Nephron progenitor cell (in vitro differentiated cells): Measurements from ENCODE around the gene PCBP1.
A peak's percentile ranks its signal among the peaks of the same experiment; 100 is the strongest.
"Not testable (repeated sequence)": the region's sequence is repeated elsewhere in the genome, so short reads cannot be mapped to it uniquely, and the experiment has no call there.

Experiments used
- DNase-seq: peaks from one replicate; pipeline ENCODE4 v3.0.0; 2021
- H3K27ac Mint-ChIP-seq: 2 replicates; pipeline ENCODE4 v1.8.0; 2021; ENCODE audit warnings: mild to moderate bottlenecking, moderate library complexity, mixed read lengths
- H3K27me3 Mint-ChIP-seq: 2 replicates; pipeline ENCODE4 v1.8.0; 2021; ENCODE audit warnings: mild to moderate bottlenecking, low read depth, mixed read lengths; ENCODE audit not compliant: poor library complexity
- H3K36me3 Mint-ChIP-seq: 2 replicates; pipeline ENCODE4 v1.8.0; 2021; ENCODE audit warnings: low read depth, mixed read lengths
- H3K4me1 Mint-ChIP-seq: 2 replicates; pipeline ENCODE4 v1.8.0; 2021; ENCODE audit warnings: mixed read lengths
- H3K4me3 Mint-ChIP-seq: 2 replicates; pipeline ENCODE4 v1.8.0; 2021; ENCODE audit warnings: mild to moderate bottlenecking, moderate library complexity, mixed read lengths
- H3K9me3 Mint-ChIP-seq: 2 replicates; pipeline ENCODE4 v1.8.0; 2021; ENCODE audit warnings: mild to moderate bottlenecking, moderate library complexity, mixed read lengths
- CTCF ChIP-seq: fragments of 200-600 bp; sonication (generic); IDR thresholded peaks from 2 replicates; pipeline ENCODE4 v1.5.0; 2021; ENCODE audit warnings: antibody characterized with exemption

The PCBP1 gene

GRCh38 chr2:70098032-70098431 is 10.8 kb downstream of the PCBP1 start:
- peaks cover 9% of the 10 kb centered on the region for H3K4me1 Mint-ChIP-seq
- no peak overlapping the region for H3K4me3 Mint-ChIP-seq
- no peak overlapping the region for H3K27ac Mint-ChIP-seq
- no peak for DNase-seq
- H3K9me3 Mint-ChIP-seq, result peaks cover 4% of the 10 kb centered on the region
- H3K36me3 Mint-ChIP-seq, result peaks cover 10% of the 10 kb centered on the region
- TF ChIP-seq CTCF, result no peak
- no peaks in the 10 kb centered on the region for H3K27me3 Mint-ChIP-seq

- H3K4me1 Mint-ChIP-seq, result peaks cover 20% of the 10 kb centered on the region
- H3K9me3 Mint-ChIP-seq, result peaks cover 10% of the 10 kb centered on the region
- H3K36me3 Mint-ChIP-seq, result peaks cover 14% of the 10 kb centered on the region
- H3K27me3 Mint-ChIP-seq, result no peaks in the 10 kb centered on the region
- no peak for TF ChIP-seq CTCF
- no peak for DNase-seq
- H3K4me3 Mint-ChIP-seq, result no peak overlapping the region
- H3K27ac Mint-ChIP-seq, result no peak overlapping the region
Measured at GRCh38 chr2:70099270-70099669, 12.0 kb downstream of the PCBP1 start.

GRCh38 chr2:70101174-70101573 is 13.9 kb downstream of the PCBP1 start:
- no peak for TF ChIP-seq CTCF
- no peaks in the 10 kb centered on the region for H3K27me3 Mint-ChIP-seq
- H3K9me3 Mint-ChIP-seq, result peaks cover 10% of the 10 kb centered on the region
- no peak overlapping the region for H3K4me3 Mint-ChIP-seq
- peaks cover 32% of the 10 kb centered on the region for H3K4me1 Mint-ChIP-seq
- no peak for DNase-seq
- H3K27ac Mint-ChIP-seq, result no peak overlapping the region
- peaks cover 9% of the 10 kb centered on the region for H3K36me3 Mint-ChIP-seq

- not testable (repeated sequence) for H3K4me3 Mint-ChIP-seq
Measured at GRCh38 chr2:70101686-70102085, 14.4 kb downstream of the PCBP1 start.

GRCh38 chr2:70102323-70102905 is 15.1 kb downstream of the PCBP1 start:
- H3K27ac Mint-ChIP-seq, H3K36me3 Mint-ChIP-seq, H3K27me3 Mint-ChIP-seq, DNase-seq, H3K9me3 Mint-ChIP-seq, H3K4me3 Mint-ChIP-seq: not testable (repeated sequence)
- peaks cover 39% of the 10 kb centered on the region for H3K4me1 Mint-ChIP-seq

More at GRCh38 chr2:70101686-70102085, 14.4 kb downstream of the PCBP1 start:
- H3K9me3 Mint-ChIP-seq, H3K27me3 Mint-ChIP-seq, DNase-seq, H3K27ac Mint-ChIP-seq, H3K36me3 Mint-ChIP-seq: not testable (repeated sequence)
- peaks cover 32% of the 10 kb centered on the region for H3K4me1 Mint-ChIP-seq

GRCh38 chr2:70103531-70104061 is 16.3 kb downstream of the PCBP1 start:
- Mint-ChIP-seq H3K4me1 (peaks cover 51% of the 10 kb centered on the region), H3K27ac (peak overlapping the region; percentile 93), H3K27me3 (no peaks in the 10 kb centered on the region), H3K36me3 (peaks cover 9% of the 10 kb centered on the region), H3K9me3 (peaks cover 10% of the 10 kb centered on the region), H3K4me3 (peak overlapping the region; percentile 79)
- DNase-seq, result no peak
- no peak for TF ChIP-seq CTCF
